ENCODE results near the gene RALGPS1. TPM values are rescaled to one million over a fixed set of nuclear protein-coding genes. Genes with fewer than 3 reads are reported as not detected.
A peak's percentile ranks its signal among the peaks of the same experiment; 100 is the strongest.

The RALGPS1 gene
- total RNA-seq, 1 experiment from 2014 or later = 28.5 TPM

GRCh38 chr9:127213859-127214258 lies 299.3 kb downstream of the RALGPS1 start (continued):
- no peak for TF ChIP-seq NFATC4 (CRISPR knock-in tag; IDR thresholded peaks at IDR 0.05)

- Mint-ChIP-seq H3K4me3 (no peak overlapping the region), H3K36me3 (no peaks in the 10 kb centered on the region), H3K27ac (no peak overlapping the region), H3K9me3 (no peaks in the 10 kb centered on the region), H3K4me1 (peaks cover 24% of the 10 kb centered on the region), H3K27me3 (ENCODE audit: low read depth) (no peaks in the 10 kb centered on the region)
- CTCF ChIA-PET = interaction anchor here (0.6 to 7.1 kb wide), 36 partner anchors 10 to 562 kb away, joined by 3 to 63 read pairs (median 4); partner anchors contain the start of genes GARNL3, RALGPS1, SLC2A8 and ZNF79
- DNase-seq (ENCODE audit: low spot score) = peak; percentile 77
- peak; percentile 64 for TF ChIP-seq CTCF (IDR thresholded peaks at IDR 0.05)
- TF ChIP-seq JUN (CRISPR knock-in tag; IDR thresholded peaks at IDR 0.05) = no peak
- 0 out of 2 replicates have a peak, but pooled peaks have one; percentile 33 for TF ChIP-seq FOXK1 (CRISPR knock-in tag; IDR thresholded peaks at IDR 0.05)
- peak; percentile 47 for ATAC-seq
- POLR2A ChIA-PET = interaction anchor here (0.5 kb wide), 1 partner anchor 1689 kb away, joined by 3 read pairs; no protein-coding TSS in a partner anchor
These were observed 300.1 kb downstream of the RALGPS1 start for GRCh38 chr9:127214421-127215267.

GRCh38 chr9:127215268-127216209 lies 301.0 kb downstream of the RALGPS1 start:
- TF ChIP-seq ZNF423 (CRISPR knock-in tag; IDR thresholded peaks at IDR 0.05) (no peak), ZMAT4 (CRISPR knock-in tag; IDR thresholded peaks at IDR 0.05) (no peak), CTCF (IDR thresholded peaks at IDR 0.05) (no peak), USF1 (CRISPR knock-in tag; IDR thresholded peaks at IDR 0.05) (no peak)
- Mint-ChIP-seq H3K27me3 (ENCODE audit: low read depth) (no peaks in the 10 kb centered on the region), H3K4me1 (peaks cover 15% of the 10 kb centered on the region), H3K36me3 (no peaks in the 10 kb centered on the region), H3K4me3 (no peak overlapping the region), H3K27ac (no peak overlapping the region), H3K9me3 (no peaks in the 10 kb centered on the region)
- DNase-seq (ENCODE audit: low spot score) (no peak), ATAC-seq (no peak)
- ChIA-PET POLR2A (interaction anchor here (0.5 kb wide), 1 partner anchor 1688 kb away, joined by 3 read pairs; no protein-coding TSS in a partner anchor), CTCF (interaction anchor here (0.8 to 7.1 kb wide), 21 partner anchors 9 to 563 kb away, joined by 3 to 63 read pairs (median 4); partner anchors contain the start of gene SLC2A8)

- no peaks in the 10 kb centered on the region for H3K27me3 Mint-ChIP-seq (ENCODE audit: low read depth)
- no peak for ATAC-seq
- ChIA-PET POLR2A (no interaction called here), CTCF (interaction anchor here (2.1 to 7.1 kb wide), 2 partner anchors 15 to 181 kb away, joined by 24 to 63 read pairs; partner anchors contain the start of gene SLC2A8)
- no peaks in the 10 kb centered on the region for H3K9me3 Mint-ChIP-seq
- no peak for DNase-seq (ENCODE audit: low spot score)
- H3K36me3 Mint-ChIP-seq = no peaks in the 10 kb centered on the region
- H3K27ac Mint-ChIP-seq = no peak overlapping the region
- H3K4me3 Mint-ChIP-seq = no peak overlapping the region
- peaks cover 8% of the 10 kb centered on the region for H3K4me1 Mint-ChIP-seq
- TF ChIP-seq SMAD3 (CRISPR knock-in tag; IDR thresholded peaks at IDR 0.05; ENCODE audit: borderline replicate concordance) (no peak), ATF6 (CRISPR knock-in tag; IDR thresholded peaks at IDR 0.05) (no peak), ZNF138 (CRISPR knock-in tag; conservative IDR thresholded peaks at IDR 0.05) (no peak), NR1H2 (CRISPR knock-in tag; IDR thresholded peaks at IDR 0.05) (no peak), NFATC4 (CRISPR knock-in tag; IDR thresholded peaks at IDR 0.05) (no peak), STAT6 (CRISPR knock-in tag; conservative IDR thresholded peaks at IDR 0.05; ENCODE audit: low read depth) (no peak), TP53 (CRISPR knock-in tag; IDR thresholded peaks at IDR 0.05) (no peak), MXD4 (CRISPR knock-in tag; IDR thresholded peaks at IDR 0.05; ENCODE audit: borderline replicate concordance) (no peak), TCF7 (CRISPR knock-in tag; IDR thresholded peaks at IDR 0.05; ENCODE audit: low read depth) (no peak)
These were observed 301.8 kb downstream of the RALGPS1 start for GRCh38 chr9:127216210-127216887.
